ENCODE results near the gene PAX3.

DNA sequence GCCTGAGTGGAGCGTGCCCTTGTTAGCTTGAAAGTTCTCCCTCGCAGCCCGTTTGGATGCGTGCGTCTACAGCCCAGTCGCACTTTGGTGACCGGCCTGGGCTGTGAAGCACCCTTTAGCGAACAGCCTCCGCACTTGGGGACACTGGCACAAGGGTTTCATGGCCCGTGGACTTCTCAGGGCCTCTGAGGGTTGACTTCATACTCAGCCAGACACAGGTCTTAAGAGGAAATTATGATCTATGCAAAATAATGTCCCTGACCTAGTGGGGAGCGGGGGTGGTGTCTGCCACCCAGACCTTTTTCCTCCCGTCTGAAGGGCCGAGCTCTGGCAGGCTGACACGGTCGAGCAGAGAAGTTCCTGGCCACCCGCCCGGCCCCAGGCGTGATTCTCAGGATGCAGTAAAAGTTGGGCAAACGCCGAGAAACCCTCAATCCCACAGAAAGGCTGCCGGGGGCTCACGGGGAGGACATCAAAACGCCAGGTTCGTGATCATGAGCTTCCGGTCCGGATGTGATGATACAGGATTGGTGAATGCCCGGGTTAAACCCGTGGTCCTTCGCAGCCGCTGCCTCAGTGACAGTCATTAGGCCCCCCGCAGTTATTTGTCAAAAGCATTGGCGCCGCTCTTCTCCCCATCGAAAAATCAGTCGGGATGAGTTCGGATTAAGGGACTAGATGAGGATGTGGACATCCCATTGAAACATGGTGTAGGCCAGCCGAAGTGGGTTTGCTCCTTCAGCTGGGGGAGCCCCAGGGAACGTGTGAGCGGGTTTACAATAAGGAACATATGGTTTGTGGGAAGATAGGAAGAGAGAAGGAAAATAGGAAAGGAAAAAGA is 3.6 kb upstream of the PAX3 start:
- TF ChIP-seq, protein P1, sequence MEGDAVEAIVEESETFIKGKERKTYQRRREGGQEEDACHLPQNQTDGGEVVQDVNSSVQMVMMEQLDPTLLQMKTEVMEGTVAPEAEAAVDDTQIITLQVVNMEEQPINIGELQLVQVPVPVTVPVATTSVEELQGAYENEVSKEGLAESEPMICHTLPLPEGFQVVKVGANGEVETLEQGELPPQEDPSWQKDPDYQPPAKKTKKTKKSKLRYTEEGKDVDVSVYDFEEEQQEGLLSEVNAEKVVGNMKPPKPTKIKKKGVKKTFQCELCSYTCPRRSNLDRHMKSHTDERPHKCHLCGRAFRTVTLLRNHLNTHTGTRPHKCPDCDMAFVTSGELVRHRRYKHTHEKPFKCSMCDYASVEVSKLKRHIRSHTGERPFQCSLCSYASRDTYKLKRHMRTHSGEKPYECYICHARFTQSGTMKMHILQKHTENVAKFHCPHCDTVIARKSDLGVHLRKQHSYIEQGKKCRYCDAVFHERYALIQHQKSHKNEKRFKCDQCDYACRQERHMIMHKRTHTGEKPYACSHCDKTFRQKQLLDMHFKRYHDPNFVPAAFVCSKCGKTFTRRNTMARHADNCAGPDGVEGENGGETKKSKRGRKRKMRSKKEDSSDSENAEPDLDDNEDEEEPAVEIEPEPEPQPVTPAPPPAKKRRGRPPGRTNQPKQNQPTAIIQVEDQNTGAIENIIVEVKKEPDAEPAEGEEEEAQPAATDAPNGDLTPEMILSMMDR (conservative IDR thresholded peaks at IDR 0.05) = no peak
- no peak for TF ChIP-seq EZH2 (IDR thresholded peaks at IDR 0.05; ENCODE audit: low read depth)
